ENCODE results near the gene MACROD2.

Gene MACROD2

GRCh38 chr20:15550116-15550870, 1555.0 kb downstream of the MACROD2 start:
- no peaks in the 10 kb centered on the region for H3K9me3 ChIP-seq
- H3K27me3 ChIP-seq = no peaks in the 10 kb centered on the region
- H3K27ac ChIP-seq = no peak overlapping the region
- H3K36me3 ChIP-seq = no peaks in the 10 kb centered on the region
- TF ChIP-seq CTCF (IDR thresholded peaks at IDR 0.05) = no peak
- no peaks in the 10 kb centered on the region for H3K4me1 ChIP-seq (ENCODE audit: control insufficient read depth in 1 of 2, insufficient read depth in 1 of 2, low read depth in 1 of 2, low read length in 1 of 2)
- no peak overlapping the region for H3K4me3 ChIP-seq (ENCODE audit: low read depth in 1 of 2, low read length in 1 of 2)

- no peaks in the 10 kb centered on the region for H3K27me3 ChIP-seq
- H3K9me3 ChIP-seq = no peaks in the 10 kb centered on the region
- no peak overlapping the region for H3K27ac ChIP-seq
- no peaks in the 10 kb centered on the region for H3K4me1 ChIP-seq (ENCODE audit: control insufficient read depth in 1 of 2, insufficient read depth in 1 of 2, low read depth in 1 of 2, low read length in 1 of 2)
- no peaks in the 10 kb centered on the region for H3K36me3 ChIP-seq
- no peak for TF ChIP-seq CTCF (IDR thresholded peaks at IDR 0.05)
- no peak overlapping the region for H3K4me3 ChIP-seq (ENCODE audit: low read depth in 1 of 2, low read length in 1 of 2)
These were observed 1560.6 kb downstream of the MACROD2 start for GRCh38 chr20:15555913-15556312.

GRCh38 chr20:15556869-15557268, 1561.6 kb downstream of the MACROD2 start:
- TF ChIP-seq CTCF (IDR thresholded peaks at IDR 0.05) = no peak
- Histone ChIP-seq H3K27me3 (no peaks in the 10 kb centered on the region), H3K27ac (no peak overlapping the region), H3K4me3 (ENCODE audit: low read depth in 1 of 2, low read length in 1 of 2) (no peak overlapping the region), H3K9me3 (no peaks in the 10 kb centered on the region), H3K4me1 (ENCODE audit: control insufficient read depth in 1 of 2, insufficient read depth in 1 of 2, low read depth in 1 of 2, low read length in 1 of 2) (no peaks in the 10 kb centered on the region), H3K36me3 (no peaks in the 10 kb centered on the region)

- Histone ChIP-seq H3K36me3 (no peaks in the 10 kb centered on the region), H3K27ac (no peak overlapping the region), H3K4me1 (ENCODE audit: control insufficient read depth in 1 of 2, insufficient read depth in 1 of 2, low read depth in 1 of 2, low read length in 1 of 2) (no peaks in the 10 kb centered on the region), H3K27me3 (no peaks in the 10 kb centered on the region), H3K4me3 (ENCODE audit: low read depth in 1 of 2, low read length in 1 of 2) (no peak overlapping the region), H3K9me3 (no peaks in the 10 kb centered on the region)
- TF ChIP-seq CTCF (IDR thresholded peaks at IDR 0.05) = no peak
These were observed 1565.8 kb downstream of the MACROD2 start for GRCh38 chr20:15561070-15561569.

- H3K27ac ChIP-seq = no peak overlapping the region
- no peak overlapping the region for H3K4me3 ChIP-seq (ENCODE audit: low read depth in 1 of 2, low read length in 1 of 2)
- no peaks in the 10 kb centered on the region for H3K4me1 ChIP-seq (ENCODE audit: control insufficient read depth in 1 of 2, insufficient read depth in 1 of 2, low read depth in 1 of 2, low read length in 1 of 2)
- no peaks in the 10 kb centered on the region for H3K36me3 ChIP-seq
- TF ChIP-seq CTCF (IDR thresholded peaks at IDR 0.05) = no peak
- no peaks in the 10 kb centered on the region for H3K9me3 ChIP-seq
- H3K27me3 ChIP-seq = no peaks in the 10 kb centered on the region
These were observed 1566.5 kb downstream of the MACROD2 start for GRCh38 chr20:15561707-15562404.
